RWPE2 (cell line): ENCODE data around the gene PRAME.
"Not testable (repeated sequence)": the region's sequence is repeated elsewhere in the genome, so short reads cannot be mapped to it uniquely, and the experiment has no call there.

ENCODE experiments used
- ATAC-seq: fragments of 200-7000 bp; cut with Tn5 transposase; 3 replicates; pipeline ENCODE4 v1.9.1; 2021; ENCODE audit warnings: low read depth
- DNase-seq: peaks from one replicate; pipeline ENCODE4 v3.0.0-alpha.2; 2020; ENCODE audit warnings: low spot score
- H3K27ac ChIP-seq: fragments of 450-650 bp; 2 replicates; pipeline ENCODE4 v1.5.1; 2017; ENCODE audit warnings: mild to moderate bottlenecking; ENCODE audit not compliant: poor library complexity, severe bottlenecking
- H3K27me3 ChIP-seq: fragments of 250-450 bp; sonication (Bioruptor Pico); 2 replicates; pipeline ENCODE4 v1.5.1; 2021; ENCODE audit warnings: mild to moderate bottlenecking, moderate library complexity; ENCODE audit not compliant: insufficient read depth, poor library complexity, severe bottlenecking
- H3K36me3 ChIP-seq: fragments of 250-450 bp; sonication (Bioruptor Pico); 2 replicates; pipeline ENCODE4 v1.5.1; 2020; ENCODE audit warnings: low read depth, mild to moderate bottlenecking, moderate library complexity
- H3K4me1 ChIP-seq: fragments of 250-450 bp; sonication (Bioruptor Pico); 2 replicates; pipeline ENCODE4 v1.5.1; 2021; ENCODE audit warnings: mild to moderate bottlenecking, moderate library complexity; ENCODE audit not compliant: insufficient read depth, poor library complexity, severe bottlenecking
- H3K4me3 ChIP-seq: fragments of 250-450 bp; sonication (Bioruptor Pico); 2 replicates; pipeline ENCODE4 v1.5.1; 2021; ENCODE audit warnings: mild to moderate bottlenecking, moderate library complexity; ENCODE audit not compliant: severe bottlenecking
- H3K9me3 ChIP-seq: fragments of 250-450 bp; sonication (Bioruptor Pico); 2 replicates; pipeline ENCODE4 v1.5.1; 2021; ENCODE audit warnings: mild to moderate bottlenecking, moderate library complexity; ENCODE audit not compliant: severe bottlenecking
- CTCF ChIP-seq: fragments of 450-650 bp; IDR thresholded peaks from one replicate; pipeline ENCODE4 v1.5.1; 2017; ENCODE audit warnings: mild to moderate bottlenecking, moderate library complexity; ENCODE audit not compliant: poor library complexity, severe bottlenecking

Gene PRAME

GRCh38 chr22:22533417-22533816 is 25.6 kb downstream of the PRAME start:
- no peak overlapping the region for H3K4me3 ChIP-seq
- H3K27me3 ChIP-seq = no peaks in the 10 kb centered on the region
- TF ChIP-seq CTCF = no peak

GRCh38 chr22:22532547-22533071 is 26.5 kb downstream of the PRAME start:
- H3K27ac ChIP-seq, DNase-seq, H3K27me3 ChIP-seq, H3K4me1 ChIP-seq, ATAC-seq, H3K4me3 ChIP-seq, H3K36me3 ChIP-seq, H3K9me3 ChIP-seq: not testable (repeated sequence)

More at GRCh38 chr22:22533417-22533816, 25.6 kb downstream of the PRAME start:
- no peaks in the 10 kb centered on the region for H3K36me3 ChIP-seq
- no peaks in the 10 kb centered on the region for H3K9me3 ChIP-seq
- no peak overlapping the region for H3K27ac ChIP-seq
- DNase-seq = no peak
- H3K4me1 ChIP-seq = no peaks in the 10 kb centered on the region
- ATAC-seq = no peak

GRCh38 chr22:22531770-22532546 is 27.1 kb downstream of the PRAME start:
- no peaks in the 10 kb centered on the region for H3K4me1 ChIP-seq
- no peak for TF ChIP-seq CTCF
- H3K27me3 ChIP-seq = no peaks in the 10 kb centered on the region
- no peaks in the 10 kb centered on the region for H3K36me3 ChIP-seq
- no peak overlapping the region for H3K27ac ChIP-seq
- DNase-seq = no peak
- no peak for ATAC-seq
- no peaks in the 10 kb centered on the region for H3K9me3 ChIP-seq
- H3K4me3 ChIP-seq = no peak overlapping the region

GRCh38 chr22:22528780-22529179 is 30.3 kb downstream of the PRAME start:
- TF ChIP-seq CTCF = no peak
- H3K4me3 ChIP-seq = no peak overlapping the region
- no peak for ATAC-seq
- no peak for DNase-seq
- no peaks in the 10 kb centered on the region for H3K36me3 ChIP-seq
- no peaks in the 10 kb centered on the region for H3K27me3 ChIP-seq
- no peak overlapping the region for H3K27ac ChIP-seq
- no peaks in the 10 kb centered on the region for H3K4me1 ChIP-seq
- no peaks in the 10 kb centered on the region for H3K9me3 ChIP-seq

- DNase-seq (no peak), ATAC-seq (no peak)
- Histone ChIP-seq H3K4me1 (no peaks in the 10 kb centered on the region), H3K36me3 (no peaks in the 10 kb centered on the region), H3K4me3 (peak overlapping the region; percentile 5), H3K27me3 (no peaks in the 10 kb centered on the region), H3K27ac (no peak overlapping the region), H3K9me3 (peaks cover 3% of the 10 kb centered on the region)
- TF ChIP-seq CTCF = no peak
Observed at GRCh38 chr22:22527312-22527711, 31.8 kb downstream of the PRAME start.
